ENCODE measurements around the gene SHROOM3.
"Not testable (repeated sequence)": the region's sequence is repeated elsewhere in the genome, so short reads cannot be mapped to it uniquely, and the experiment has no call there.

SHROOM3 gene

DNA sequence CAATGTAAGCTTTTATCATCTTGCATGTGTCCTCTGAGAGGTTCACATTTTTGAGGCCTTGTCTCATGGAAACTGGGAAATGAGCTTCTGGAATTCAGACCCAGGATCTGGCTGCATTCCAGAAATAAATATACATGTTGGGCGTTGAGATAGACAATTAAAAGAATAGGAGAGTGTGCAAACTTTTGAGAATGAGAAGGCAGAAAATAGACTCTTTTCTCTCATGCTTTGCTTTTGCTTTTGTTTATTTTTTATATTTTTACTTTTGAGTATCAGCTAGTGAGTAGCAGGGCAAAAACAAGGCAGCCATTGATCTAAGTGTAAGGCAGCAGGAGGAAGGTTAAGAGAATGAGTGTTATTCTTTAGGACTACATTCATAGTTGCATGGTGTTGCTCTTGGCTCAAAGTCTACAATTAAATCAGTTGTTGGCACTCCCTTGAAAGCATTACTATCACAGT lies 12.4 kb downstream of the SHROOM3 start:
- no peak for DNase-seq

DNA sequence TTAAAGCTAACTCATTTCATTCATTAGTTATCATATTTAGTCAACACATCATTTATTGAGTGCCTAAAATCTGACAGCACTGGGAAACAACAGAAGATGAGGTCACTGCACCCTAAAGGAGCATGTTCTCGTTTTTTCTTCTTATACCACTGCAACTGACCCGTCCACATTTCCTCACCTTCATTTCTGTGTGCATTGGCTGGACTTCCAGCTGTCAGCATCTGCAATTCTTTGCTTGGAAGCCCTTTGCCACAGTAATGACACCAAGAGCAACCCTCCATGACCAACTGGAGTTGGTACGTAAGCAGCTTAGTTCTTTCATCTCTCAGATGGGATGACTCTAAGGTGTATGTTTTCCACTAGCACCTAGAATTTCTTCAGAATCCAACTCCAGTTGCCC lies 13.2 kb downstream of the SHROOM3 start:
- DNase-seq, result no peak

DNA sequence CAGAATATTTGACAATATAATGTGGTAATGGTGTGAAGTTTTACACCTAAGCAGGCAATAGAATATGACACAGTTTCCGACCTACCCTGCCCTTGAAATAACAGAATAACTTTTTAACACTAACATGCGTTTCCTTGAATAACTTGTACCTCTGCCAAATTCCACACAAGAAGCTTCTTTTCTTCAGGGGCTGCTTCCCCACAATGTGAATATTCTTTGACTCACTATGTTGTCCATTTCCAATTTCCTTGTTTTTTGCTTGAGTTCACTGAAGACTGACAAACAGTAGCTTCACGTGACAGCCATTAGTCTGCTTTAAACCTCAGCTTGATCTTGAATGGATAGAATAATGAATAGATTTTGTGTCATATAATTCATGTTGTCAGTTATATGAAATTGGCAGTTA lies 14.3 kb downstream of the SHROOM3 start:
- DNase-seq, result no peak

GRCh38 chr4:76449833-76450232 lies 14.8 kb downstream of the SHROOM3 start:
- no peak for DNase-seq

- no peak for DNase-seq
Measured at GRCh38 chr4:76453232-76453631, 18.2 kb downstream of the SHROOM3 start.

- DNase-seq, result not testable (repeated sequence)
Measured at GRCh38 chr4:76454073-76454472, 19.0 kb downstream of the SHROOM3 start.

GRCh38 chr4:76457885-76458284 lies 22.9 kb downstream of the SHROOM3 start:
- DNase-seq, result no peak

DNA sequence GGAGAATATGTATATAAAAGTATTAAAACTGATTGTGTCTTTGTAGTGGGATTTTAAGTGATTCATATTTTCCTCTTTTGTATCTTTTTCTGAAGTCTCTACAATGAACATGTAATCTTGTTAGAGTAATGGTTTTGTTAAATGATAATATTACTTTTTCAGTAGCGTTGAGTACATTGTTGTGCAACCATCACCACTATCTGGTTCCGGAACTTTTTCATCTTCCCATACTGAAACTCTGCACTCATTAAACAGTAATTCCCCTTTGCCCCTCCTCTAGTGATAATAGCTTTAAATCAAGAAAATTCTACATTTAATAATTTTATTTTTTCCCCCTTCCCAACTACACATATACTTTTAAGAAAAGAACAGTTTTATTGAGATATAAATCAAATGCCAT lies 23.3 kb downstream of the SHROOM3 start:
- no peak for DNase-seq

- no peak for DNase-seq
Measured at GRCh38 chr4:76458825-76459224, 23.8 kb downstream of the SHROOM3 start.

GRCh38 chr4:76459291-76459723 lies 24.3 kb downstream of the SHROOM3 start:
- DNase-seq, result no peak

GRCh38 chr4:76463568-76463967 lies 28.5 kb downstream of the SHROOM3 start:
- DNase-seq, result no peak

DNA sequence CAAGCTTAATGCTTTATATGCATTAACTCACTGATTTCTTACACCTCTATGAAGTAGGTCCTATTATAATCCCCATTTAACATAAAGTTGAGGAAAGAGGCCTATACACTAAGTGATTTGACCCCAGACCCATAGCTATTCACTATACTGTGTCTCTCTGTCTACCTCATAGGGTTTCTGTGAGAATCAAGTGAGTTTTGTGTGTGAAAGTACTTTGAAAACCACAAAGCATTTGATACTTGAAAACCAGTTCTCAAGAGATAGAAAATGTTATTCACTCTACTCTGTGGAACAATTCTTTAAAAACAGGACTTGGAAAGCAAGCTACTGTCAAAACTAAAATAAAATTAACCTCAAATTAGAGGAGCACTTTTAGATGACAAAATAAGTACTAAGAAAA lies 35.0 kb downstream of the SHROOM3 start:
- DNase-seq, result no peak

GRCh38 chr4:76470532-76470931 lies 35.5 kb downstream of the SHROOM3 start:
- DNase-seq, result no peak

- DNase-seq, result no peak
Measured at GRCh38 chr4:76476571-76476970, 41.5 kb downstream of the SHROOM3 start.

DNA sequence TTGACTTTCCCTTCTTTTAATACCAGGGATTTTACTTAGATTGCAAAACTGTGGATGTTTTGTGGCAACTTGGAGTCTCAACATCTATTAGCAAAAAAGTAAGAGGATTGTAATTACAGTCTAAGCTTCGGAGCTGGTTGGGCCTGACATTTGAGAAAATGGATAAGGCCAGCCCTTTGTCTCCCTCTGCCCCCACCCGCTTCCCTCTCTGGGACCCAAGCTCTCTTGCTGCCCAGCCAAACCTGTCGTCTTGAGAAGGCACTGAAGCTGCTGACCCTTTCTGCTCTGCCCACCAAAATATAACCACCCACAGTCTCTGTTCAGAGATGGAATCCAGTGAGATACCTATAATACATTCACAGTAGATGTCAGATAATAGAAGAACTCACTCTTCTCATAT lies 49.6 kb downstream of the SHROOM3 start:
- DNase-seq, result no peak

DNA sequence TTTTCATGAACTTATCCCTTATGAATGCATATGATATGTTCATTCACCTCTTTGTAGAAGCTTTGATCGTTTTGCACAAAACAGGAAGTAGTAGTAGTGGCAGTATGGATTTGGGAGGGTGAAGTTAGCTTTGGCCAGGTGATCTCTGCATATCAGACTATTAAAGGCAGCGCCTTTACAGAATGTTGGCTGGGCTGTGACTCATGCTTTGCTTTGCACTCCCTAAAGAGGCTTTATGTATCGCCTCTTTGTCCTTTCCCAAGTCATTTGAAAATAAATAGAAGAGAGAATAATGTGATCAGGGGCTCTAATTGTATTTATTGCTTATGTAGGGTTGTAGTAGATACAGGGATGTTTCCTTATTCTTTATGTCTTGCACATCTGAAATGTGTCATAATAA lies 50.4 kb downstream of the SHROOM3 start:
- no peak for DNase-seq

- DNase-seq, result no peak
Measured at GRCh38 chr4:76486588-76487276, 51.7 kb downstream of the SHROOM3 start.

DNA sequence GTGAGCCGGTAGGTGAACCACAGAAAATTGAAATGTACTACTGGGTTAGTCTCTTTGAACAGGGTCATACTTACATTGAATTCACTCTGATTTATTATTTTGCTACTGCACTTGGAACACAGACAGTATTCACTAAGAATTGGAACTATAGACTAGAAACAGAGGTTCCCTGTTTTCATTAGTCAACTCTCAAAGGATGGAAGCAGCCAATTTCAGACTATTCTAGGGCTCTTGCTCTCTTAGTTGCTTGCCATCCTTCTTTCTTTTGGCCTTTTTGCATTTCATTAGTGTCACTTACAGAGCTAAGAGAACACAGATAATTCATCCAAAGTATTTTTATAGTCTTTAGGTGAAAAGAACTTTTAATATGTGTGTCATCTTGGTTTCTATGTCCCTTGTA lies 52.6 kb downstream of the SHROOM3 start:
- DNase-seq, result no peak

DNA sequence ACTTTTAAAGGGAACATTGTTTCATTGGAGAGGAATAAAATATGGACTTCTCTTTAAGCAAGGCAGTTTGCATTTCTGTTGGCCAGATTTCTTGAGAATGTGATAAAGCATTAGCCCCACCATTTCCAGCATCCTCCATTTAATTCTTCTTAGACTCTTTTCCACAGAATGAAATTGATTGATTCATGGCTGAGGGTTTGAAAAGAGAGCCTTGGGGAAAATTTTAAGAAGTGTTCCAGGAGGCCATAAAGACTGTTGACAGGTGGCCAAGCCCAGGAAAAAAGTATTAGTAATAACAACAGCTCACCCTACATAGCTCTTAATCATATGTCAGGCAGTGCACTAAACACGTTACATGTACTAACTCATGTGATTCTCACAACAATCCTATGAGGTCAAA lies 53.4 kb downstream of the SHROOM3 start:
- no peak for DNase-seq

DNA sequence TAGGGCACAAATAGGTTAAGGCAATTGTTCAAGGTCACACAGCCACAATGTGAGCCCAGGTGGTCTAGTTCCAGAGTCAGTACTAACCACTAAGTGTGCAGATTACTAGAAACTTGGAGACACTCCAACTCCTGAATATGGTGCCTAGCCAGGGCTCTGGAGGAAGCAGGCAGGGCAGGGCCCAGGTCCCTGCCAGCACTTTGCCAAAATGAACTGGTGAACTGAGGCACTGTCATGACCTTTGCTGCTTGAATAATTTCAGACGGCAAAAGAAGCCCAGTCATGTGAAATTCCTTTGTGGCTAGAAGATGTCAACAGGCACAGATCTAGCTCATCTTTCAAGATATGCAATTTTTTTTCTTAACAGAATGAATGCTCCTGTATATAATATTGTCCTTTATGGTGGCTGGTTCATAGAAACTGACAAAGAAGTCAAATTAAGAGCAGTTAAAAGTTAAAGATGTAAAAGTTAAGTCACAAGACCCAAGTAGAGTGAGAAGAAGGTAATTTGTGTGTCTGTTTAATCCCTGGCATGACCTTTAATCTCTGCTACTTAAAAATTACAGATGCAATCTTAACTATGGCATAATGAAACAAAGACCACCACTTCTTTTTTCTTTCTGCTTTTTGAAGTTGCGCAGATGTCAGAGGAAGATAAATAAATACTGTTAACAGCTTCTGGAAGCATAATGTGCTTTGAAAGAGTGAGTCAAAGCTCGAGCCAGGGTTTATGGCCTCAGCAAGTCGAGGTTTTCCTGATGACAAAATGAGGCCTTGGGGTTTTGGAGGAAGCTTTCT lies 54.1 kb downstream of the SHROOM3 start:
- no peak for DNase-seq

- no peak for DNase-seq
Measured at GRCh38 chr4:76489686-76490161, 54.7 kb downstream of the SHROOM3 start.

DNA sequence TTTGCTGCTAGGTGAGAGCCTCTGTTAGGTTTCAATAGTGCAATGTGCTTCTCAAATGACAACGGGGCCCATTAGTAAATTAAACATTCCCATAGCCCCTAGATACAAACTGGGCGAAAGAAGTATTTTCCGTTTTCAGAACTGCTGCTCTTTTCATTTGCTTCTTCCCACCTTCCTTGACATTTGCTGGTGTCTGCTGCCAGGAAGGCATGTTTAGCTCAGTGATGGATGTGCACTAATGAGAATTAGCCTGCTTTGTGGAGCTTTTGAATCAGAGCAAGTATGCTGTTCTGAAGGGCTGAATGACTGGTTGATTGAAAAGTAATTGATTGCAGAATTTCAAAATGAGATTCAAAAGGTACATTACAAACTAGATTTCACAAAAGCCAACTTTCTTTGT lies 57.0 kb downstream of the SHROOM3 start:
- no peak for DNase-seq

- no peak for DNase-seq
Measured at GRCh38 chr4:76494243-76494642, 59.2 kb downstream of the SHROOM3 start.

GRCh38 chr4:76494871-76495590 lies 60.0 kb downstream of the SHROOM3 start:
- no peak for DNase-seq

Data from stimulated activated CD4-positive, alpha-beta T cell treated with anti-CD3 and anti-CD28 coated beads, Interleukin-1b, Interleukin-23, amount 100 ng/mL, for 48 hours (primary cell).